Amygdala (tissue), 56 donors: Measurements from ENCODE around the gene NKX6-2.

Experiments
- DNase-seq, 56 donors: peaks; one replicate each; lab custom pipeline; 2025; lab: John Stamatoyannopoulos, UW

The NKX6-2 gene

GRCh38 chr10:132813560-132814468 lies 27.9 kb upstream of the NKX6-2 start:
- no peak for DNase-seq

- no peak for DNase-seq
Measured at GRCh38 chr10:132813001-132813401, 27.1 kb upstream of the NKX6-2 start.

- no peak for DNase-seq
Measured at GRCh38 chr10:132812520-132812919, 26.6 kb upstream of the NKX6-2 start.

- no peak for DNase-seq
Measured at GRCh38 chr10:132811891-132812481, 26.0 kb upstream of the NKX6-2 start.

GRCh38 chr10:132810807-132811700 lies 25.1 kb upstream of the NKX6-2 start:
- no peak for DNase-seq

GRCh38 chr10:132810141-132810806 lies 24.3 kb upstream of the NKX6-2 start:
- no peak for DNase-seq

GRCh38 chr10:132809232-132810140 lies 23.5 kb upstream of the NKX6-2 start:
- no peak for DNase-seq

- DNase-seq = no peak
Measured at GRCh38 chr10:132808383-132809231, 22.7 kb upstream of the NKX6-2 start.

- DNase-seq = no peak
Measured at GRCh38 chr10:132807621-132808049, 21.7 kb upstream of the NKX6-2 start.

GRCh38 chr10:132806561-132807003 lies 20.6 kb upstream of the NKX6-2 start:
- DNase-seq = no peak

- DNase-seq = no peak
Measured at GRCh38 chr10:132806110-132806509, 20.2 kb upstream of the NKX6-2 start.

GRCh38 chr10:132805599-132805998 lies 19.7 kb upstream of the NKX6-2 start:
- no peak for DNase-seq

- DNase-seq = no peak
Measured at GRCh38 chr10:132804785-132805426, 19.0 kb upstream of the NKX6-2 start.

GRCh38 chr10:132804287-132804686 lies 18.3 kb upstream of the NKX6-2 start:
- DNase-seq = no peak

GRCh38 chr10:132803416-132804210 lies 17.7 kb upstream of the NKX6-2 start:
- no peak for DNase-seq

GRCh38 chr10:132802694-132803320 lies 16.9 kb upstream of the NKX6-2 start:
- no peak for DNase-seq
